ENCODE data around the gene AGPAT3.

GRCh38 chr21:43900078-43900385 lies 35.0 kb downstream of the AGPAT3 start:
- TF ChIP-seq POLR2A (IDR thresholded peaks at IDR 0.05; ENCODE audit: low read depth, low read length): no peak
- TF ChIP-seq CTCF (IDR thresholded peaks at IDR 0.05; ENCODE audit: extremely low read depth in 1 of 2, insufficient read depth in 1 of 2, low read depth in 1 of 2, low read length in 2 of 2): no peak
- no peak for TF ChIP-seq EZH2 (IDR thresholded peaks at IDR 0.05; ENCODE audit: borderline replicate concordance, low read depth, low read length, severe bottlenecking)
- TF ChIP-seq MAX (IDR thresholded peaks at IDR 0.05; ENCODE audit: insufficient read depth, insufficient read length): no peak
- TF ChIP-seq POLR2AphosphoS5 (IDR thresholded peaks at IDR 0.05; ENCODE audit: insufficient read depth, low read depth, low read length): no peak
- no peak for TF ChIP-seq FOS (IDR thresholded peaks at IDR 0.05; ENCODE audit: borderline replicate concordance, insufficient read depth, low read length)
- TF ChIP-seq JUN (IDR thresholded peaks at IDR 0.05; ENCODE audit: borderline replicate concordance, insufficient read depth, insufficient read length, low read depth): no peak
- no peak for TF ChIP-seq GATA2 (IDR thresholded peaks at IDR 0.05; ENCODE audit: insufficient read depth, insufficient read length, low read depth, low read length)
